Vagina (tissue), 2 donors: ENCODE data around the gene TWIST2. TPM values are rescaled to one million over a fixed set of nuclear protein-coding genes. Genes with fewer than 3 reads are reported as not detected.
A peak's percentile ranks its signal among the peaks of the same experiment; 100 is the strongest.

ENCODE experiments used
- DNase-seq, 2 donors: peaks; one replicate each; pipeline ENCODE4 v3.0.0-alpha.2; 2017; ENCODE audit errors: extremely low spot score in 2 of 2
- H3K27ac ChIP-seq: fragments of 200-600 bp; sonication (generic); one replicate; pipeline ENCODE4 v1.5.1; 2019
- H3K27me3 ChIP-seq: fragments of 200-600 bp; sonication (generic); one replicate; pipeline ENCODE4 v1.5.1; 2019
- H3K36me3 ChIP-seq, 2 donors: fragments of 200-600 bp; sonication (generic); one replicate each; pipeline ENCODE4 v1.5.1; 2017 to 2019
- H3K4me1 ChIP-seq: fragments of 200-600 bp; sonication (generic); one replicate; pipeline ENCODE4 v1.5.1; 2019
- H3K4me3 ChIP-seq, 2 donors: fragments of 200-600 bp; sonication (generic); 1 replicate in 1 of 2; 2 replicates in 1 of 2; pipeline ENCODE4 v1.5.1; 2016 to 2019
- H3K9me3 ChIP-seq: fragments of 200-600 bp; sonication (generic); one replicate; pipeline ENCODE4 v1.5.1; 2019
- POLR2A ChIP-seq, 2 donors: fragments of 450-650 bp; IDR thresholded peaks; one replicate each; pipeline ENCODE4 v1.6.1; 2017; ENCODE audit warnings: antibody characterized with exemption in 2 of 2, mild to moderate bottlenecking in 2 of 2, moderate library complexity in 2 of 2
- POLR2AphosphoS5 ChIP-seq, 2 donors: sonication (generic); formaldehyde crosslinking; IDR thresholded peaks; one replicate each; pipeline ENCODE4 v1.9.0; 2017; ENCODE audit warnings: antibody characterized with exemption in 2 of 2, mild to moderate bottlenecking in 2 of 2, low read depth in 1 of 2; ENCODE audit not compliant: insufficient read depth in 1 of 2
- intact Hi-C: fragments of 100-400 bp; cut with DNase I; formaldehyde crosslinking; loops from one replicate; pipeline ENCODE4 v1.15.1; 2023
- total RNA-seq: library from RNA; depleted of rRNA; stranded (reverse); fragments of >200 nt; gene quantifications from one replicate; pipeline ENCODE4 v1.2.3, GENCODE V29; 2016
- TF ChIP-seq, protein P1 (sequence below), 3 experiments: fragments of 450-650 bp in 2 of 3; fragments of 200-600 bp in 1 of 3; sonication (generic) in 1 of 3; IDR thresholded peaks; one replicate each; pipeline ENCODE4 v1.5.1; 2017 to 2019; ENCODE audit warnings: antibody characterized with exemption in 3 of 3, mild to moderate bottlenecking in 2 of 3, moderate library complexity in 2 of 3

The TWIST2 gene
- total RNA-seq, 1 donor from 2014 or later, result 214 TPM

DNA sequence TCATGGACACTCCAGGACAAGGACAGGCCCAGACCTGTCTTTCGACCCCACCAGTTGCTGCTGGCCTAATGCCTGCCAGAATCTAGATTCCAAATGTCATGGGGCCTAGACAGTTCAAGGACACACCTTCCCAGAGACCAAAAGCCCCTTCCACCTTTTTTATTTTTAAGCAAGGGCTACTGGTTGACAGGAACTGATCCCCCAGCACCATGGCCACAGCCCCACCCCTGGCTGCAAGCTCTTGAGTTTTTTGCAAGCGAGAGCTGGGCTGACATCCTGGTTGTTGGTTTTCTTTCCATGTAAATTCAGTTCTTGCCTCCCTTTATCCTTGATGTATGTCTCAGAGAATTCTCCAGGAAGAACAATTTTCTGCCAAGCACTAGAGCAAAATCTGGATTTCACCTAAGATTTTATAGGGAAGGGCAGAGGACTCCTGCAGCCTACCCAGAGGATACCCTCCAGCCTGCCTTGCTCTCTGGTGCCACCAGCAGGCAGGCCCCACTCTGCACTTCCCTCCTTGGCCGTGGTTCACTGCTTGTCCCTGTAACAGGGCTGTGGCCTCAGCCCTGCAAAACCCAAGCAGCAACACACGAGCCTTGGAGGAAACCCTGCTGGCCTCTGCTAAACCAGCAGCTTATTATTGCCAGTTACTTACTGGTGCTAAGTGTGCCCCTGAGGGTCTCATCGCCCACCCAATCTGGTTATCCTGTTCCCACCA, 97.7 kb downstream of the TWIST2 start:
- Histone ChIP-seq H3K27ac (peak overlapping the region; percentile 51), H3K4me1 (peaks cover 44% of the 10 kb centered on the region), H3K9me3 (no peaks in the 10 kb centered on the region), H3K36me3 (no peaks in the 10 kb centered on the region), H3K27me3 (no peaks in the 10 kb centered on the region), H3K4me3 (no peak overlapping the region)
- intact Hi-C loops, result no loop called here
- TF ChIP-seq, protein P1, sequence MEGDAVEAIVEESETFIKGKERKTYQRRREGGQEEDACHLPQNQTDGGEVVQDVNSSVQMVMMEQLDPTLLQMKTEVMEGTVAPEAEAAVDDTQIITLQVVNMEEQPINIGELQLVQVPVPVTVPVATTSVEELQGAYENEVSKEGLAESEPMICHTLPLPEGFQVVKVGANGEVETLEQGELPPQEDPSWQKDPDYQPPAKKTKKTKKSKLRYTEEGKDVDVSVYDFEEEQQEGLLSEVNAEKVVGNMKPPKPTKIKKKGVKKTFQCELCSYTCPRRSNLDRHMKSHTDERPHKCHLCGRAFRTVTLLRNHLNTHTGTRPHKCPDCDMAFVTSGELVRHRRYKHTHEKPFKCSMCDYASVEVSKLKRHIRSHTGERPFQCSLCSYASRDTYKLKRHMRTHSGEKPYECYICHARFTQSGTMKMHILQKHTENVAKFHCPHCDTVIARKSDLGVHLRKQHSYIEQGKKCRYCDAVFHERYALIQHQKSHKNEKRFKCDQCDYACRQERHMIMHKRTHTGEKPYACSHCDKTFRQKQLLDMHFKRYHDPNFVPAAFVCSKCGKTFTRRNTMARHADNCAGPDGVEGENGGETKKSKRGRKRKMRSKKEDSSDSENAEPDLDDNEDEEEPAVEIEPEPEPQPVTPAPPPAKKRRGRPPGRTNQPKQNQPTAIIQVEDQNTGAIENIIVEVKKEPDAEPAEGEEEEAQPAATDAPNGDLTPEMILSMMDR (IDR thresholded peaks at IDR 0.05), result peak in 2 of 3 experiments; percentile 43 to 58
- peak in 1 of 2 donors; percentile 51 for TF ChIP-seq POLR2AphosphoS5 (IDR thresholded peaks at IDR 0.05; ENCODE audit: insufficient read depth in 1 of 2, low read depth in 1 of 2)
- TF ChIP-seq POLR2A (IDR thresholded peaks at IDR 0.05), result no peak
- peak; percentile 79 to 88 for DNase-seq

DNA sequence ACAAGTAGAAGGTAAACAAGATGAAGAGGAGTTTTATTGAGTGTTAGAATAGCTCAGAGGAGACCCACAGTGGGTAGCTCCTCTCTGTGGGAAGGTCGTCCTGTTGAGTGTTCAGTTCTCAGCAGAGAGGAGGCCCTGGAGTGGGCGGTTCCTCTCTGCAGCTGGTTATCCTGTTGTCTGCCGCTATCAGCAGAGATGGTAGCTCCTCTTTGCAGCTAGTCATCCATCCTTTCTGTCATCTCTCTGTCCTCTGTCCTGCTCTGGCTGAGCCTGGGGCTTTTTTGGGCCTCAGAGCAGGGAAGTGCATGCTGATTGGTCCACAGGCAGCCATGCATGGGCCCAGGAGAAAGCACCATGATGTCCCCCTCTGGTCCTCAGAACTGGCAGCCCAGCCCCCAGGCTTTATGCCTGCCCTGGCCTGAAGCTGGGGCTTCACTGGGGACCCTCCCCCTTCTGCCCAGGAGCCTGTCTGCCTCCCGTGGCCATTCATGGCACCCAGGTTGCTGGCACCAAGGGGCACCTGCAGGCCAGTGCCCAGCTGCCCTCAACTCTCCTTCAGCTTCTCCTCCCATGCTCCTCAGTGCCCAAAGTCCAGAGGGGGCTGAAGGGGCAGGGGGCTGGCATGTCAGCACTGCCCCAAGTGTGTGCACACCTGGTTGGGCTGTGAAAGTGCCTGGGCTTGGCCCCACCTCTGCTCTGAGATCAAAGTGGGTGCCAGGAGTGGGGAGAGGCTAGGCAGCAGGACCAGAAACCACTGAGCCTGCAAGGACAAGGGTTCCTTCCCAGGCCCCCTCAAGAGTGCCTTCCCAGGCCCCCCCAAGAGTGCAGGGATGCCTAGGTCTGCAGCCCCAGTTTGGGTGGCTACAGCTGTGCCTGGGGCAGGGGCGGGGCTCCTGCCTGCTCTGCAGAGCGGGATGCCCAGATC, 98.7 kb downstream of the TWIST2 start:
- intact Hi-C loops, result no loop called here
- TF ChIP-seq POLR2A (IDR thresholded peaks at IDR 0.05), result no peak
- no peak for TF ChIP-seq POLR2AphosphoS5 (IDR thresholded peaks at IDR 0.05; ENCODE audit: insufficient read depth in 1 of 2, low read depth in 1 of 2)
- TF ChIP-seq, protein P1 (IDR thresholded peaks at IDR 0.05), result no peak
- Histone ChIP-seq H3K27me3 (no peaks in the 10 kb centered on the region), H3K4me3 (no peak overlapping the region), H3K4me1 (peaks cover 44% of the 10 kb centered on the region), H3K9me3 (no peaks in the 10 kb centered on the region), H3K36me3 (no peaks in the 10 kb centered on the region), H3K27ac (no peak overlapping the region)
- DNase-seq, result peak; percentile 49 to 62

DNA sequence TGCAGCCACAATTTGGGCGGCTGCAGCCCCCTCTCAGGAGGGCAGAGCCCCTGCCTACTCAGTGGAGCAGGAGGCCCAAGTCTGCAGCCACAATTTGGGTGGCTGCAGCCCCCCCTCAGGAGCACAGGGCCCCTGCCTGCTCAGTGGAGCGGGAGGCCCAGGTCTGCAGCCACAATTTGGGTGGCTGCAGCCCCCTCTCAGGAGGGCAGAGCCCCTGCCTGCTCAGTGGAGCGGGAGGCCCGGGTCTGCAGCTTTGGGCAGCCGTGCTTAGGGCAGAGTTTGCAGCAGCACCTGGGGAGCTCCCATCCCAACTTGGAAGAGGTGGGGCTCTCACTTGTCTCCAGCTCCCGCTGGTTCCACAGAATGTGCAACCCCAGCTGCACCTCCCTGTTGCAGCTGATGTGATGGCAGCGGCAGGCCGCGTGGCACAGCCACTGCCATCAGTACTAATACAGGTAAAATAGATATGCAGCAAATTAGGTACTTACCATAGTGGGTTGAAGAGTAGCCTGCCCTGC, 99.4 kb downstream of the TWIST2 start:
- no peaks in the 10 kb centered on the region for H3K9me3 ChIP-seq
- no peaks in the 10 kb centered on the region for H3K36me3 ChIP-seq
- intact Hi-C loops, result no loop called here
- DNase-seq, result peak; percentile 76 to 84
- peak overlapping the region; percentile 59 for H3K27ac ChIP-seq
- TF ChIP-seq, protein P1 (IDR thresholded peaks at IDR 0.05), result no peak
- TF ChIP-seq POLR2A (IDR thresholded peaks at IDR 0.05), result no peak
- TF ChIP-seq POLR2AphosphoS5 (IDR thresholded peaks at IDR 0.05; ENCODE audit: insufficient read depth in 1 of 2, low read depth in 1 of 2), result no peak
- H3K4me1 ChIP-seq, result peaks cover 41% of the 10 kb centered on the region
- H3K4me3 ChIP-seq, result no peak overlapping the region
- H3K27me3 ChIP-seq, result no peaks in the 10 kb centered on the region

DNA sequence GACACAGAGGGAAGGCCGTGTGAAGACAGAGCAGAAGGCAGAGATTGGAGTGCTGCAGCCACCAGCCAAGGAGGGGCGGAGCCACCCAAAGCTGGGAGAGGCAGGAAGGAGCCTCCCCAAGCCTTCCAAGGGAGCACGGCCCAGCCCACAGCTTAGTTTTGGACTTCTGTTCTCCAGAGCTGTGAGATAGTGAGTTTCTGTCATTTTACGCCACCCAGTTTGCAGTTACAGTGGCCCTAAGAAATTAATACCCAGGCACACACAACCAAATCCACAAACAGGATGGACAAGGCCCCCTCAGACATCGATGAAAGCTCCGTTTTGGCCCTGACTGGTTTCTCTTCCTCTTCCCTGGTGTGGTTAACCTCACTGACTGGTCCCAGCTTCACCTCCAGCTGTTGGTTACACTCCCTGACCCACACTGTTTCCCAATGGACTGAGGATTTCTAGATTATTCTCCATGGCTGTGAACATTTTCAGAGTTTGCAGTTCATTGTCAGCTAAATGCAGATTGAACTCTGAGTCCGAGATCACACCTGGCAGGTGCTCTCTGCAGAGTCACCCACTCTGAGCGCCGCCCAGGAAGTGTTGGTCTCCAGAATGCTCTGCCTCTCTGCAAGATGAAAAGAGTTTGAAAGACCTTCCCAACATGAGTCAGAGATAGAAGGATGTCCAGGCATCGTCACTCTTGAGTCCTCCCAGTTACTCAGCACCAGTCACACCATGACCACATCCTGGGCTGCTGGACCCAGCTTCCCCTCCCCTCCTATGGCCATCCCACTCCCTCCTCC, 100.2 kb downstream of the TWIST2 start:
- no peaks in the 10 kb centered on the region for H3K9me3 ChIP-seq
- DNase-seq, result peak; percentile 49 to 81
- TF ChIP-seq, protein P1 (IDR thresholded peaks at IDR 0.05), result no peak
- no peak for TF ChIP-seq POLR2AphosphoS5 (IDR thresholded peaks at IDR 0.05; ENCODE audit: insufficient read depth in 1 of 2, low read depth in 1 of 2)
- no peak for TF ChIP-seq POLR2A (IDR thresholded peaks at IDR 0.05)
- H3K4me3 ChIP-seq, result no peak overlapping the region
- H3K27me3 ChIP-seq, result no peaks in the 10 kb centered on the region
- intact Hi-C loops, result no loop called here
- H3K36me3 ChIP-seq, result no peaks in the 10 kb centered on the region
- H3K4me1 ChIP-seq, result peaks cover 33% of the 10 kb centered on the region
- H3K27ac ChIP-seq, result peak overlapping the region; percentile 59
